Fibroblast of villous mesenchyme (primary cell): ENCODE data around the gene ADAMTS2. TPM values are rescaled to one million over a fixed set of nuclear protein-coding genes. Genes with fewer than 3 reads are reported as not detected.

ENCODE experiments used
- DNase-seq: peaks from one replicate; pipeline ENCODE4 v3.0.0-alpha.2; 2010; ENCODE audit warnings: low read depth
- H3K4me3 ChIP-seq: 2 replicates; pipeline ENCODE4 v1.5.1; 2011; ENCODE audit warnings: low read depth, mild to moderate bottlenecking, low read length
- total RNA-seq: library from RNA; depleted of rRNA; stranded (reverse); fragments of >200 nt; gene quantifications from 2 replicates; pipeline ENCODE4 v1.2.3, GENCODE V29; 2012
- TF ChIP-seq, protein P1 (sequence below): IDR thresholded peaks from 2 replicates; pipeline ENCODE4 v1.5.1; 2012; ENCODE audit warnings: low read depth, mild to moderate bottlenecking, low read length; ENCODE audit not compliant: insufficient read depth

ADAMTS2 gene
- total RNA-seq, 1 donor: 30.2 TPM

DNA sequence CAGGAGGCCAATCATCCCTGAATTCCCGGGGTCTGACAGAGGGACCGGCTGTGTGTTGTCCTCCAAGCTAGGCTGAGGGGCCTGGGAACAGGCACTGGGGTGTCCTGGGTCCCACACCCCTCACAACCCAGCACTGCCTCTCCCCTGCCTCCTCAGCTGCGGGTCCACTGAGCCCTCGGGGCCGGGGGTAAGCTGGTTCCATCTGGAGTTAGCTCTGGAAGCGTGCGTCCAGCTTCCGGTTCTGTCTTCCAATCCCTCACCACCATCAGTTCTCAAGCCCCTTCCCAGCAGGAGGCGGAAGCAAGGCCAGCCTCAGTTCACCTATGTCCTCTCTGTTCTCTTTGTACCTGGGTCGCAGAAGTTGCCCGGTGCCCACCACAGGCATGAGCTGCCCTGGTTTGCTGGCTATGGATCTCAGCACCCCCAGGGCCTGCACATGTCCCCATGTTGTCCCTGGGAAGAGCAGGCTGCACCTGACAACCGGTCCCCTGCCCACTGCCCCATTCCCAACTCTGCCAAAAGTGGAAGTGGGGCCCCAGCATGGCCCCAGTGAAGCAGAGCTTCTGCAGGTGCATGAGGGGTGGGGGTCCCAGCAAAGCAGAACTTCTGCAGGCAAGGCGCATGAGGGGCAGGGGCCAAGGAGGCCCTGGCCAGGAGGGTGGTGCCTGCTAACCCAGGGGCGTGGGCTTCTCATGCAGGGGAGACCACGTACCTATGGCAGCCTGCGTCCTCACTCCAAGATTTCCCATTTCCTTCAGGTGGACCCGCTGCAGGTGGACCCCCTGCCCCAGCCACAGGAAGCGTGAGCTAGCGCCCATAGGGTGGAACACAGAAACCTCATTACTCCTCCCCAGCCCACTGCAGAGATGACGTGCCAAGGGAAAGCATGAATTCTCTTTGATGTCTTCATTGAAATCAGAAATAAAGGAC is 173.2 kb downstream of the ADAMTS2 start:
- TF ChIP-seq, protein P1, sequence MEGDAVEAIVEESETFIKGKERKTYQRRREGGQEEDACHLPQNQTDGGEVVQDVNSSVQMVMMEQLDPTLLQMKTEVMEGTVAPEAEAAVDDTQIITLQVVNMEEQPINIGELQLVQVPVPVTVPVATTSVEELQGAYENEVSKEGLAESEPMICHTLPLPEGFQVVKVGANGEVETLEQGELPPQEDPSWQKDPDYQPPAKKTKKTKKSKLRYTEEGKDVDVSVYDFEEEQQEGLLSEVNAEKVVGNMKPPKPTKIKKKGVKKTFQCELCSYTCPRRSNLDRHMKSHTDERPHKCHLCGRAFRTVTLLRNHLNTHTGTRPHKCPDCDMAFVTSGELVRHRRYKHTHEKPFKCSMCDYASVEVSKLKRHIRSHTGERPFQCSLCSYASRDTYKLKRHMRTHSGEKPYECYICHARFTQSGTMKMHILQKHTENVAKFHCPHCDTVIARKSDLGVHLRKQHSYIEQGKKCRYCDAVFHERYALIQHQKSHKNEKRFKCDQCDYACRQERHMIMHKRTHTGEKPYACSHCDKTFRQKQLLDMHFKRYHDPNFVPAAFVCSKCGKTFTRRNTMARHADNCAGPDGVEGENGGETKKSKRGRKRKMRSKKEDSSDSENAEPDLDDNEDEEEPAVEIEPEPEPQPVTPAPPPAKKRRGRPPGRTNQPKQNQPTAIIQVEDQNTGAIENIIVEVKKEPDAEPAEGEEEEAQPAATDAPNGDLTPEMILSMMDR: no peak
- no peak for DNase-seq
- no peak overlapping the region for H3K4me3 ChIP-seq

DNA sequence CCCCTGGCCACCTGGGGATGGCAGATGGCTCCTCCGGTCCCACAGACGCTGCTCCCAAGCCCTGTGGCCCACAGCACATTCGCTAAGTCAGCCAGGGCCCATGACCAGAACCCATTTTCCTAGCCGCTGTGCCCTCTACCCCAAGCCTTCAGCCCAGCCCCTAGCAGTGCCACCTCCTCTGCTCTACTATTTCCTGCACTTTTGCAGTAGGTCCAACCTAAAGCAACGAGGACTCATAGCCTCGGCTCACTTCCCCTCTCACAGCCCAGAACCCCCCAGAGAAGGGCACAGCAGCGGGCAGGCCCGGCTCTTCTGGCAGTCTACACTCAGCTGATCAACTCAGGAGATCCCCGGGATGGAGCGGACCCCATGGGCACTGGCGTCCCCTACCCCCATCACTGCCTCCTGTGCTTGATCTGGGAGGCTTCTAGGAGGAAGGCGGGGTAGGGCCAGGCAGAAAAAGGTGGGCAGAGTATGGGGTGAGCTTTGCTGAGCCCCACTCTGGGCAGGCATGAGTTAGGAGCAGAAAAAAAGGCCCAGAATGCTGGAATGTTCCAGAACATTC is 173.9 kb downstream of the ADAMTS2 start:
- no peak overlapping the region for H3K4me3 ChIP-seq
- DNase-seq: no peak
- TF ChIP-seq, protein P1: no peak

DNA sequence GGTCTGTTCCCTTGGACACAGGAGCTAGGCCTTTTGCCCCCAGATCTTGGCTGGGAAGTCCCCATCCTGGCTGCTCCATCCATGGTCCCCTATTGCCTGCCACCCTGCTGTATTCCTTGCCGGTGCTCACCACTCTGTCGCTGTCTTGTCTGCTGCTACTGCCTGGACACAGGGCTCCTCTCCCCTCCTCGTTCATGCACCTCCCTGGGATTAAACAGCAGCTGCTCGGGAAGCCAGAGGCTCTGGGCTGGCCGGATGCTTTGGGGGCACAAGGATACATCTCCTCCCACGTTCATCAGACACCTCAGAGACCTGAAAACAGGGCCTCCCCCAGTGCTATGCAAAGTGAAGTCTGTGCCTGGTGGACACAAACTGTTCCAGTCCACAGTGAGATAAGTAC is 174.7 kb downstream of the ADAMTS2 start:
- TF ChIP-seq, protein P1: no peak
- no peak overlapping the region for H3K4me3 ChIP-seq
- no peak for DNase-seq

DNA sequence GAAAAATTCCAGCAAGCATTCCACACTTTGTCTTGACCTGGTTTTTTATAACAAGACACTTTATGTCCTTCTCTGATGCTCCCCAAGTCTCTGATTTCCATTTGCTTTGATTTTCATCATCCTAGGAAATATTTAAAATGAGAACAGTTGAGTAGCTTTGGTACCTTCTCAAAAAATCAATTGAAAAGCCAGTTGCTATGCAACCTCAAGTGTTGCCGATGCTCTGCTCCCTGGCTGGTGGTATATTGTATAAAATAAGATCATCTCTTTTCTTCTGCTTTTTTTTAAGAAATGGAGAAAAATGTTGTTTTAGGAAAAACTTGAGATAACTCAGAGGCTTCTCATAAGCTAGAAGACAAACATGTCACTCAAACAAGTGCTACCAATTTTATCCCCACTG is 175.4 kb downstream of the ADAMTS2 start:
- no peak for DNase-seq
- no peak overlapping the region for H3K4me3 ChIP-seq

DNA sequence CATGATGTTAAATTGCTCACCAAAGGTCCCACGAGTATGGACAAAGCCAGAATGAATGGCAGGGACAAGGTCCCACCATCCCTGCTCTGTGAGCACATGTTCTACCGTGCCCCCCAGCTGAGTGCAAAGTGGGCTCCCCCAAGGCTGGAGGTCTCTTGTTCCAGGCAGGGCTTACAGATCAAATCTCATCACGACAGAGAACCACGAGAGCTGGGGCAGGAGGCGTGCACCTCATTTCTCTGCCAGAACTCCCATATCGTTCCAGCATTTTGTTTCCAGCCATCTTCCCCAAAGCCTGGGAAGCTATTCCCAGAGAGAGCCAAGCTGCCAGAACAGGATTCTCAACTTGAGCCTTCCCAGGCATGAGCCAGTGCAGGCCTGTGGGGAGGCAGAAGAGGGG is 176.6 kb downstream of the ADAMTS2 start:
- TF ChIP-seq, protein P1: no peak
- H3K4me3 ChIP-seq: no peak overlapping the region
- DNase-seq: no peak

More for the DNA sequence above, 175.4 kb downstream of the ADAMTS2 start:
- TF ChIP-seq, protein P1: no peak

DNA sequence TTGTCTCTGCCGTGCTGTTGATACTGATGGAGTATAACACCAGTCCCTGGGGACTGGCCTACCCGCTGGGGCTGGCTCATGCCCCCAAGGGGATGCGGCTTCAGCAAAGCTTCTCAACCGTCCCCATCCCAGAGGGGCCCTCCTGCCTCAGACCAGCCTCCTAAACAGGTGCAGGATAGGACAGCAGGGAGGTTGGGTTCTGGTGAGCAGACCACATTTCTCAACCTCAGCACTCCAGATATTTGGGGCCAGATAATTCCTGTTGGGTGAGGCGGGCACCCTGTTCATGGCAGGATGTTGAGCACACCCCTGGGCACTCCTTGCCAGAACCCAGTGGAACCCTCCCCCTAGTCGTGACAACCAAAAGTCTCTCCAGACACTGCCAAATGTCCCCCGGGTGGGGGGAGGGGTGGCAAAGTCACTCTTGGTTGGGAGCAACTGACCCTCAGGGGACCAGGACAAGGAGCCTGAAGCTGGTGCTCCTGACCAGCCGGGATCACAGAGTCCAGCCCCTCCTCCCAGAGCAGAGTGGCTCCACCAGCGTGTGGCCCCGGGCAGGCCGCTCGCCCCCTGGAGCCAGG is 177.3 kb downstream of the ADAMTS2 start:
- TF ChIP-seq, protein P1: no peak
- H3K4me3 ChIP-seq: no peak overlapping the region
- DNase-seq: no peak
